ENCODE data around the gene STAG1. TPM values are rescaled to one million over a fixed set of nuclear protein-coding genes. Genes with fewer than 3 reads are reported as not detected.
"Not testable (repeated sequence)": the region's sequence is repeated elsewhere in the genome, so short reads cannot be mapped to it uniquely, and the experiment has no call there.

STAG1 gene
- total RNA-seq, 1 experiment from 2014 or later, result 29.0 TPM

DNA sequence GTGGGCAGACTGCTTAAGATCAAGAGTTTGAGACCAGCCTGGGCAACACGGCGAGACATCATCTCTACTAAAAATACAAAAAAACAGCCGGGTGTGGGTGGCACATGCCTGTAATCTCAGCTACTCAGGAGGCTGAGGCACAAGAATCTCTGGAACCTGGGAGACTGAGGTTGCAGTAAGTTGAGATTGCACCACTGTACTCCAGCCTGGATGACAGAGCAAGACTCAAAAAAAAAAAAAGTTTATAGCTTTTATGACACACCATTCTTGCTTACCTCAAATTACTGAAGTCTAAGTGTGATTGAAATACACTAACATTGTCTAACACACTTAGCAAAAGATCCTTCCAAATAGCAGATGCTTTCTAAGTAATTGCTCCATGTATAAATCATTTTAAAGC is 207.6 kb downstream of the STAG1 start:
- Histone ChIP-seq H3K27me3 (no peaks in the 10 kb centered on the region), H3K36me3 (peaks cover 8% of the 10 kb centered on the region), H3K4me3 (no peak overlapping the region), H3K9me3 (no peaks in the 10 kb centered on the region)
- DNase-seq, result no peak

DNA sequence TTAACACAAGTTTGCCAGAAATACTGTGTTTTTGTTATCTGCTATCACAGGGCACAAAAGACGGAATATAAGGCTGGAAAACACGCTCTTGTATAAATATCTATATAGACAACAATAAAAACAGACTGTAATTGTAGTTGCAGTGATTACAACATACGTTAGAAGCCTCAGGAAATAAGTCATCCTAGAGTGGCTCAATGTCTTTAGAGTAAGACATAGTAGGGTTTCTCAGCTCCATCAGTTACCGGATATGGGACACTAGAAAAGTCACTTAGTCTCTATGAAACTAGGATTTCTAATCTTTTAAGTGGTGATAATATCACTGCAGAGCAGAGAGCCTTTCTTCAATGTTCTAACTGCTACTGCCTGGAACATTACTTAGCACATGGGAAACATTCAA is 208.8 kb downstream of the STAG1 start:
- Histone ChIP-seq H3K4me3 (no peak overlapping the region), H3K9me3 (no peaks in the 10 kb centered on the region)
- DNase-seq, result no peak

GRCh38 chr3:136535906-136536305 is 216.3 kb downstream of the STAG1 start:
- Histone ChIP-seq H3K36me3 (peaks cover 14% of the 10 kb centered on the region), H3K9me3 (peaks cover 10% of the 10 kb centered on the region), H3K27me3 (no peaks in the 10 kb centered on the region), H3K4me3 (no peak overlapping the region)
- no peak for DNase-seq

More for the DNA sequence above, 208.8 kb downstream of the STAG1 start:
- no peaks in the 10 kb centered on the region for H3K27me3 ChIP-seq
- peaks cover 11% of the 10 kb centered on the region for H3K36me3 ChIP-seq

DNA sequence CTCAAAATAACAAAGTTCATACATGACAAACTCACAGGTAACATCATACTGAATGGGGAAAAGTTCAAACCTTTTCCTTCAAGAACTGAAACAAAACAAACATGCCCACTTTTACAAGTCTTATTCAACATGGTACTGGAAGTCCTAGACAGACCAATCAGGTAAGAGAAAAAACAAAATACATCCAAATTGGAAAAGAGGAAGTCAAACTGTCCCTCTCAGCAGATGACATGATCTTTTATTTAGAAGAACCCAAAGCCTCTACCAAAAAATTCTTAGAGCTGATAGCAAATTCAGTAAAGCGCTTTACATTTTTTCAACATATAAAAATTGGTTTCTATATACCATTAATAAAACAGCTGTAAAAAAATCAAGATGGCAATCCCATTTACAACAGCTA is 219.4 kb downstream of the STAG1 start:
- H3K36me3 ChIP-seq, result peaks cover 20% of the 10 kb centered on the region

DNA sequence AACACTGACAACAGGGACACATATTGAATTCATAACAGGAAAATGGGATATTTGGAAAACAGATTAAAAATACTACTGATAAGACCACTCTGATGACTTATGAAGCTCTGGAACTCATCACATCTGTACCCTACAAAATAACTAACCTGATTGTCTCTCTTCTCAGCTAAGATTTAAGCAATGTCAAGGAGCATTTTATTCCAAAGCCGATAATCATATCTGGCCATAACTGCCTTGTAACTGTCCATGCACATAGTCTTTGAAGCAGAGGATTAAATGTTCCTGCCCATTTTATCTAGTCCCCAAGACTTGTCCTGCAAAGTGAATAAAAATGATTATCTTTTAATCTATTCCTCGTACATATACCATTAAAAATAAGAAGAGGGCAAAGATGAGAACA is 234.1 kb downstream of the STAG1 start:
- H3K36me3 ChIP-seq, result peaks cover 7% of the 10 kb centered on the region
- DNase-seq, result no peak
- H3K9me3 ChIP-seq, result no peaks in the 10 kb centered on the region
- no peaks in the 10 kb centered on the region for H3K27me3 ChIP-seq
- no peak overlapping the region for H3K4me3 ChIP-seq

More for the DNA sequence above, 219.4 kb downstream of the STAG1 start:
- no peak overlapping the region for H3K4me3 ChIP-seq
- peaks cover 18% of the 10 kb centered on the region for H3K9me3 ChIP-seq
- no peak for DNase-seq
- H3K27me3 ChIP-seq, result no peaks in the 10 kb centered on the region

DNA sequence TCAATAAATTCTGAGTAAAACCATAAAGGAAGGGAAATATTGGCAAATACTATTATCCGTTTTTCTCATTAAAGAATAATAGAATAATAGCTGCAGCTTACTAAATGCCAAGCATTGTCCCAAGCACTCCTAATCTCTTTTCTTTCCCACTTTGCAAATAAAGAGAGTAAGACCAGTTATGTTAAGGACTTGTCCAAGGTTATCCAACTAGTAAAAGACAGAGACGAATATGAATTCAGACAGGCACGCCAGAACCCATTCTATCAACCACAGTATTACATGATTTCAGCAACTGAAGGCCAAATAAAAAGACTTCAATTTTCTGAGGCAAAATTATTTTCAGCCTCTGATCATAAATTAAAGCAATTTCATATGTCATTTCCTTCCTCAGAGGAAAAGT is 235.5 kb downstream of the STAG1 start:
- Histone ChIP-seq H3K9me3 (no peaks in the 10 kb centered on the region), H3K27me3 (no peaks in the 10 kb centered on the region), H3K36me3 (peaks cover 7% of the 10 kb centered on the region), H3K4me3 (no peak overlapping the region)
- DNase-seq, result no peak

DNA sequence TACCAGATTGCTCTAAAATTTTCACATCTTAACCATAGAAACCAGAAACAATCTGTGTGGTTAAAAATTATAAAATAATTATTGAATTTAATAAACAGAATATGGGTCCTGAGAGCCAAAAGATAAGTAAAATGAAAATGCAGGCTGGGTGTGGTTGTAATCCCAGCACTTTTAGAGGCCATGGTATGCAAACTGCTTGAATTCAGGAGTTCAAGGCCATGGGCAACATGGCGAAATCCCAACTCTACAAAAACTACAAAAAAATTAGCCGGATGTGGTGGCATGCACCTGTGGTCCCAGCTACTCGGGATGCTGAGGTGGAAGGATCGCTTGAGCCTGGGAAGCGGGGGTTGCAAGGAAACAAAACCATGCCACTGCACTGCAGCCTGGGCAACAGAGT is 236.1 kb downstream of the STAG1 start:
- no peak for DNase-seq
- H3K36me3 ChIP-seq, result peaks cover 9% of the 10 kb centered on the region
- no peaks in the 10 kb centered on the region for H3K27me3 ChIP-seq
- no peak overlapping the region for H3K4me3 ChIP-seq
- H3K9me3 ChIP-seq, result no peaks in the 10 kb centered on the region

DNA sequence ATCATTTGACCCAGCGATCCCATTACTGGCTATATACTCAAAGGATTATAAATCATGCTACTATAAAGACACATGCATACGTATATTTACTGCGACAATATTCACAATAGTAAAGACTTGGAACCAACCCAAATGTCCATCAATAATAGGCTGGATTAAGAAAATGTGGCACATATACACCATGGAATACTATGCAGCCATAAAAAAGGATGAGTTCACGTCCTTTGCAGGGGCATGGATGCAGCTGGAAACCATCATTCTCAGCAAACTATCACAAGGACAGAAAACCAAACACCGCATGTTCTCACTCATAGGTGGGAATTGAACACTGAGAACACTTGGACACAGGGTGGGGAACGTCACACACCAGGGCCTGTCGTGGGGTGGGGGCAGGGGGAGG is 237.6 kb downstream of the STAG1 start:
- not testable (repeated sequence) for H3K9me3 ChIP-seq, H3K27me3 ChIP-seq, H3K4me3 ChIP-seq, DNase-seq, H3K36me3 ChIP-seq

- Histone ChIP-seq H3K36me3 (peaks cover 4% of the 10 kb centered on the region), H3K4me3 (no peak overlapping the region), H3K9me3 (no peaks in the 10 kb centered on the region), H3K27me3 (no peaks in the 10 kb centered on the region)
- no peak for DNase-seq
Observed at GRCh38 chr3:136513367-136513766, 238.8 kb downstream of the STAG1 start.

DNA sequence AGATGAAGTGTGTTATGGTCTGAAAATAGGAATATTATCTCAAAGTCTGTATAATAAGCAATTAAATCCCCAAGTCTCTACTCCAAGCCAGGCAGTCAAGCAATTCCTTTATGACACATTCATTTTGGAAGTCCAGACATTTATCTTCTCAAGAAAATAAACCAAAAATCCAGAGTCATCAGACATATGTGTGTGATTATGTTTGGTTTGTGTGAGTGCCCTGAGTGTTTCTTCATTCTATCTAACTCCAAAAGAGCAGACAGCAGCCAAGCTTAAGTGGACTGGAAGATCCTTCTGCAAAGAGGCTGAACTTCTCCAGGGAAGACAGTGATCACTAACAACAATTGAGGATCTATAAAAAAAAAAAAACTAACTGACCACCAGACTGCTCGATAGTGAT is 239.8 kb downstream of the STAG1 start:
- H3K27me3 ChIP-seq, result no peaks in the 10 kb centered on the region
- no peaks in the 10 kb centered on the region for H3K9me3 ChIP-seq
- peaks cover 4% of the 10 kb centered on the region for H3K36me3 ChIP-seq
- no peak overlapping the region for H3K4me3 ChIP-seq
- DNase-seq, result peak; percentile 1

- Histone ChIP-seq H3K9me3 (no peaks in the 10 kb centered on the region), H3K36me3 (peaks cover 3% of the 10 kb centered on the region), H3K4me3 (no peak overlapping the region), H3K27me3 (no peaks in the 10 kb centered on the region)
- DNase-seq, result no peak
Observed at GRCh38 chr3:136505676-136506075, 246.5 kb downstream of the STAG1 start.

DNA sequence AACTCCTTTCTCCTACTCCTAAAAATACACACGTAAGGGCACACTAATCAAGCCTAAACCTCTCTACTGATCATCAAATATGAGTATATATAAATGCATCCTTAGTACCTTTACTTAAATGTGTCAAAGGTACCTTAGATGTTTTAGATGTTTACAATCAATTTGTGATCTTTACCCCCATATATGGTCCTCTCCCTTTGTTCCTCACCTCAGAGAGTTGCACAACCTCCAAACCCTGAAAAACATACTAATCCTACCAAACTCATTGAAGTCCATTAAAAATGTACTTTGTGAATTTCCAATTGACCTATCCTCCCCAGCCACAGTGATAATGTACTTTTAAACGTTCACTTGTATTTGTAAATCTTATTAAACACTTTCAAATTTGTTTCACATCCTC is 249.1 kb downstream of the STAG1 start:
- Histone ChIP-seq H3K27me3 (no peaks in the 10 kb centered on the region), H3K36me3 (peaks cover 5% of the 10 kb centered on the region; the same call in 1 of the 2 replicates), H3K9me3 (no peaks in the 10 kb centered on the region), H3K4me3 (no peak overlapping the region)
- DNase-seq, result no peak

GRCh38 chr3:136498919-136499447 is 253.2 kb downstream of the STAG1 start:
- Histone ChIP-seq H3K36me3 (peaks cover 2% of the 10 kb centered on the region; the same call in 1 of the 2 replicates), H3K4me3 (no peak overlapping the region), H3K9me3 (peaks cover 2% of the 10 kb centered on the region; the same call in 1 of the 2 replicates), H3K27me3 (no peaks in the 10 kb centered on the region)
- no peak for DNase-seq

GRCh38 chr3:136495213-136495612 is 257.0 kb downstream of the STAG1 start:
- H3K9me3 ChIP-seq, result peaks cover 2% of the 10 kb centered on the region; the same call in 1 of the 2 replicates
- no peak overlapping the region for H3K4me3 ChIP-seq
- no peak for DNase-seq
- H3K27me3 ChIP-seq, result no peaks in the 10 kb centered on the region
- H3K36me3 ChIP-seq, result peaks cover 18% of the 10 kb centered on the region

- Histone ChIP-seq H3K4me3 (no peak overlapping the region), H3K27me3 (no peaks in the 10 kb centered on the region), H3K36me3 (peaks cover 31% of the 10 kb centered on the region), H3K9me3 (peaks cover 2% of the 10 kb centered on the region)
- DNase-seq, result no peak
Observed at GRCh38 chr3:136490646-136491405, 261.4 kb downstream of the STAG1 start.

DNA sequence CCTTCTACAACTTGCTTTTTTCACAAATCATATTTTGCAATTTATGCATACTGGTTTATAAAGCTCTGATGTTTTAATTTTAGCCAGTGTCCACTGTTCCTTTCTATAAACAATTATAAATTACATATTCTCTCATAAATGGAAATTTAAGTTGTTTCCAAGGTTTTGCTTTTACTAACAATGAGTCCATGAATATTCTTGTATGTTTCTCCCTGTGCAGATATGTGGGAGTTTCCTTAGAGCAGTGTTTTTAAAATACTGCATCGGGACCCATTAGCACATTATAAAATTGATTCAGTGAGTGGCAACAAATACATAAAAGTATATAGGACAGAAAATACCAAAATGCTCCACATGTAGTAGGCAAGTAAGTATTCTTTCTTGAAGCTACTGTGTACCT is 266.4 kb downstream of the STAG1 start:
- H3K4me3 ChIP-seq, result no peak overlapping the region
- H3K36me3 ChIP-seq, result peaks cover 24% of the 10 kb centered on the region
- H3K9me3 ChIP-seq, result peaks cover 3% of the 10 kb centered on the region; the same call in 1 of the 2 replicates
- no peaks in the 10 kb centered on the region for H3K27me3 ChIP-seq
- no peak for DNase-seq

GRCh38 chr3:136476280-136476679 is 275.9 kb downstream of the STAG1 start:
- DNase-seq, result no peak
- Histone ChIP-seq H3K4me3 (no peak overlapping the region), H3K27me3 (no peaks in the 10 kb centered on the region), H3K9me3 (no peaks in the 10 kb centered on the region), H3K36me3 (peaks cover 46% of the 10 kb centered on the region)

- H3K27me3 ChIP-seq, H3K9me3 ChIP-seq, H3K4me3 ChIP-seq, DNase-seq: not testable (repeated sequence)
- H3K36me3 ChIP-seq, result peaks cover 52% of the 10 kb centered on the region
Observed at GRCh38 chr3:136474876-136475275, 277.3 kb downstream of the STAG1 start.
